Stimulated activated CD8-positive, alpha-beta memory T cell treated with anti-CD3 and anti-CD28 coated beads, Interleukin-12 subunit alpha, Interleukin-12 subunit beta, amount 100 ng/mL, for 24 hours (primary cell): ENCODE measurements around the gene WASHC4.
"Not testable (repeated sequence)": the region's sequence is repeated elsewhere in the genome, so short reads cannot be mapped to it uniquely, and the experiment has no call there.

Experiments
- DNase-seq: peaks from one replicate; pipeline ENCODE4 v3.0.0-alpha.2; 2020; ENCODE audit errors: extremely low read depth

The WASHC4 gene

DNA sequence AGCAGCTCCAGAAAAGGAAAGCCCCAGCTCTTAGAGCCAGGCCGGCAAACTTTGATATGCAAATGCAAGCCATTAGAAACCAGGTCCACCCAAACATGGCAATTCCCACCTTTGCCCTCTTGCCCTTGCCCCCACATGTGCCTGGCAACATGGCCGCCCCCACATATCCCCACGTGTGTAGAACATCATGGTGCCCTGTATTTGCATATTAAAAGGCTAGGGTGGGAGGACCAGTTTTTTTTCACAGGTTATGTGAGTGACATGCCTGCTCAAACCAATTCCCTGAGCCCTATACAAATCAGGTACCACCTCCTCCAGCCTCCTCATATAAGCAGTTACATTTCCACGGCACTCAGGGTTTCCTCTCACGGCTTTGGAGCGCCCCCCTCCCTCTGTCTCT is 17.2 kb upstream of the WASHC4 start:
- DNase-seq = no peak

DNA sequence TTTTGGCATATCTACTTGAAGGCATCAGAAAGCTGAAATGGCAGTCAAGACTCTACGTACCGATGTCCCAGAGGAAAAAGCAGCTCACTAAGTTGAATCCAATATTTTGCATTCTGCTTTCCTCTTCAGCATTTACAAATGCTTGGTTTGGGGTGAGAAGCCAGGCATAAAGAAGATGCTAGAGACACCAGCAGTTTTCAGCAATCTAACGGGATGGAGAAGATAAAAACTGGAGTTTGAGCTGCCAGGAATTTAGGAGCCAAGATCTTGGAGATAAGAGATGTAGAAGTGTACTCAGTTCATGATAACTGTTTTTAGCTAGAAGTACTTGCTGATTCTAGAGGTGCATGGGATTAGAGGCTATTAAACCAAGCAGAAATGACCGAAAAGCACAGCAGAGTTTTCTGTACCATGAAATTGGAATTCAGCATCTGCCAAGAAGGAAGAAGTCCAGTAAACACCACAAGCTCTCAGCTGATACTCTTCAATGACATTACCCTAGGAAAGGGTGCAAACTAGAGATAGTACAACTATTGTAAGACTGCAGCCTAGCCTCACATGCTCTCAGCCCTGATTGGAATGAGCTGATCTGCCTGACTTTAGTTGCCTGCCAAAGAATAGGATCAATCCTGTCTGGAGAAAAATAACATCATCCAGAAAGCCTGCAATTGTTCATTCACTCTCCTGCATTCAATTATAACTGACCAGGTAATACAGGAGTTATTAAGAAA is 15.9 kb upstream of the WASHC4 start:
- DNase-seq = no peak

DNA sequence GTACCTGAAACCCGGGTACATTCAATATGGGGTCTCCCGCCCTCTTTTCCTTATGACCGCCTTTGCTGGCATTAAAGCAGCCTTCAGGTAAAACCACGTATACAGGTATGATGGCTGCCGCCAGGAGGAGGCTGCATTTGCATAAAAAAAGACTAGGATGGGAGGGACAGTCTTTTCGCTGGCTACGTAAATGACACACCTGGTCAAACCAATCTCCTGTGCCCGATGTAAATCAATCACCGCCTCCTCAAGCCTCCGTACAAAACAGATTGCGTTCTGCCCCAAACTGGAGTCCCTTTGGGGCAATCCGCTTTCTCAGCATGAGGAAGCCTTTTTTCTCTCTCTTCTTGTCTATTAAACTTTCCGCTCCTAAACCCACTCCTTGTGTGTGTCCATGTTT is 15.2 kb upstream of the WASHC4 start:
- DNase-seq = no peak

DNA sequence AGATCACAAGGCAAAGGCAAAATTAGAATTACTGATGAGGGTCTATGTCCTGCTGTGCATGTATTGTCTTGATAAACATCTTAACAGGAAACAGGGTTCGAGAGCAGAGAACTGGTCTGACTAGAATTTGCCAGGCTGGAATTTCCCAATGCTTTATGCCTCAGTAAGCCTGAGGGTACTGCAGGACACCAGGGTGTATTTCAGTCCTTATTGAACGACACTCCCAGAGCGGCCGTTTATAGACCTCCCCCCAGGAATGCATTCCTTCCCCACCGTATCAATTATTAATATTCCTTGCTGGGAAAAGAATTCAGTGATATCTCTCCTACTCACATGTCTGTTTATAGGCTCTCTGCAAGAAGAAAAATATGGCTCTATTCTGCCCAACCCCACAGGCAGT is 12.2 kb upstream of the WASHC4 start:
- DNase-seq = not testable (repeated sequence)

DNA sequence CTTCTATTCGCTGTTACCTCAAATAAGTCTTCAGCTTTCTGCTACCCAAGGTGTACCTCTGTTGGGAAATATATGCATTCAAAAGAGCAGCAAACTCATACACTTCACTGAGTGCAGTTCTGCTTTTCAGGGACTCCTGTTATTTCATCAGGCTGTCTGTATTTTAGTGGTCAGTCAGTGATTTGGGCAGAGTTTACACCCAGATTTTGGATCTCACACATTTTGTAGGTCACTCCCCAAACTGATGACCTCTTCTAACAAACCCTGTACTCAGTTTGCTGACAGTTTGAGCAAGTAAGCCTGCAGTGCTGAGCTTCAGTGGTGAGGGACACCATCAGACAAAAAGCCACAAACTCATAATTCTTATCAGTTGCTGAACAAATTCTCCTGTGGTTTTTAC is 8.2 kb upstream of the WASHC4 start:
- DNase-seq = no peak

DNA sequence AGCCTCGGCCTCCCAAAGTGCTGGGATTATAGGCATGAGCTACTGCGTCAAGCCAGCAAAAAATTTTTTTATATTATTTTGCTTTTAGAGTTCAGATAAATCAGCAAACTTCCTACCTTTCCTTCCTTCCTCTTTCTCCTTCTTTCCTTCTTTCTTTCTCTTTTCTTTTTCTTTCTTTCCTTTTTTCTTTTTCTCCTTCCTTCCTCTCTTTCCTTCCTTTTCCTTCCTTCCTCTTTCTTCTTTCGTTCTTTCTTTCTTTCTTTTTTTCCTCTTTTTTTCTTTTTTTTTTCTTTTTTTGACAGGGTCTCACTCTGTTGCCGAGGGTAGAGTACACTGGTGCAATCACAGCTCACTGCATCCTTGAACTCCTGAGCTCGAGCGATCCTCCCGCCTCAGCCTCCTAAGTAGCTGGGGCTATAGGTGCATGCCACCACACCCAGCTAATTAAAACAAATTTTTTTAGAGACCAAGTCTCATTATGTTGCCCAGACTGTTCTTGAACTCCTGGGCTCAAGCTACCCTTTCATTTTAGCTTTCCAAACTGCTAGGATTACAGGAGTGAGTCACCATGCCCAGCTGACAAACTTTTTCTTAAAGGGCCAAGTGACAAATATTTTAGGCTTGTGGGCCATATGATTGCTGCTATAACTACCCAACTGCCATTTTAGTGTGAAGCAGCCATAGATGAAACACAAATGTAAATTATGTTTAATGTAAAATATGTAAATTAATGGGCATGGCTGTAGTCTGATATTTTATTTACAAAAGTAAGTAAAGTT is 7.1 kb upstream of the WASHC4 start:
- no peak for DNase-seq

DNA sequence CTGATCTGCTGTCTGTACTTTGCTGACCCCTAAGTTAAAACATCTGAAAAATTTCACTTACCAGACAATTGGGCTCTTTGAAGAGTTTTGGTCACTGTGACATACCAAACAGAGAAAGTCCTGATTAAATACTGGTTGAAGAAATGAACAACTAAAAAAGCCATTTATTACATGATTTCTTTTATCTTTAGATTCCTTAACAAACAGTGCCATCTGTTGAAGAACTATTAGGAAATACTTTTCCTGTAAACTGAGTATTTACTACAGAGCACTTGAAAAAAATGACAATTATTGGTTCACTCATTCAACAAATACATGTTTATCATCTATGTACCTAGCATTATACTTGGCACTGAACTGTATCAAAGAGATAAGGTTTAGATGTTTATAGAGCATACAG is 6.5 kb upstream of the WASHC4 start:
- no peak for DNase-seq

DNA sequence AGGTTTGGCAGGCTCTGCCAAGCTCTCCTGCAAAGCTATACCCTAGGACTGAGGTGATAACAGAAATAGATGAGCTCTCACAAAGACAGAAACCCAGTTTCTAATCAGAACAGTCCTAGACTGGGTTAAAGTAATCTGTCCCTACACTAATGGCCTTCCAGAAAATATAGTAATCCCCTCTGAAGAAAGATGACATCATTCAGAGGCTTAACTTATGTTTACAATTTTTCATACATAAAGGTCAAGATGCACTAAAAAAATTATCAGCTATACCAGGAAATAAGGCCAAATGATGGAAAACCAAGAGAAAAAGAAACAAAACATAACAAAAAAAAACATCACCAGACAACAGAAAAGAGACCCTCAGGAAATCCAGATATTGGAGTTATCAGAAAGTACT is 4.9 kb upstream of the WASHC4 start:
- DNase-seq = no peak

DNA sequence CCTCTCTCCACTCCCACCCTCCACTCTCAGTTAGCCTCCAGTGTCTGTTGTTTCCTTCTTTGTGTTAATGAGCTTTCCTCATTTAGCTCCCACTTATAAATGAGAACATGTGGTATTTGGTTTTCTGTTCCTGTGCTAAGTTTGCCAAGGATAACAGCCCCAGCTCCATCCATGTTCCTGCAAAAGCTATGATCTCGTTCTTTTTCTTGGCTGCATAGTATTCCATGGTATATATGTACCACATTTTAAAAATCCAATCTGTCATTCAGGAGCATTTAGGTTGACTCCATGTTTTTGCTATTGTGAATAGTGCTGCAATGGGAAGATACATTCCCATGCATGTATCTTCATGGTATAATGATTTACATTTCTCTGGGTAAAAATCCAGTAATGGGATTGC is 2.8 kb upstream of the WASHC4 start:
- no peak for DNase-seq

DNA sequence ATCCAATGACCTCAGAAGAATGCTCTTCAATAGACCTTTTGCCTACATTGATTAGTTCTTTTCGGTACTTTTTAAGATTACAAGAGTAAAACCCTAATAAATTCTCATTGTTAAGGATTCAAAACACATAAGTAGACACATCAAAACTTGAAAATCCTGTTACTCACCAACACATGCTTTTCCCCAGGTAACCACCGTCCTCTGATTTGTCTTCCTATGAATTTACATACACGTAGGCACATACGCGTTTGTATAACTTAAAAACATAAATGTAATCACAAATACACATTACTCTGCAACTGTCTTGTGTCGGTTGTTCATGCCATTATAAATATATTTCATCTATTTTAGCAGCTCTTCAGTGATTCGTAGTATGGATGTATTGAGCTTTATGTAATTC is 910 bp upstream of the WASHC4 start:
- DNase-seq = no peak

DNA sequence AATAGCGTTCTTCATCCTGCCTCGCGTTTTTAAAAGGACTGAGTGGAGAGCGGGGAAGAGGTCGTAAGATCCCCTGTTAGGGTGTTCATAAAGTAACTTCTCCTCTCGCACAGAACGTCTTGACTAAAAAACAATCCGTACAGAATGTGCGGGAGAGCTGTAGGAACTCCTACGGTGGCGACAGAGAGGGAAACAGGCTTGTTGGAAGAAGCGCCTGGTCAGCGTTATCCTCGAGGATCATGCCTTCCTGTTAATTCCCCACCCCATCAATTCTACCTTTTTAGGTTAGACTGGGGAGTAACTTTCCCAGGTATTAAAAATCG is 399 bp upstream of the WASHC4 start:
- no peak for DNase-seq

DNA sequence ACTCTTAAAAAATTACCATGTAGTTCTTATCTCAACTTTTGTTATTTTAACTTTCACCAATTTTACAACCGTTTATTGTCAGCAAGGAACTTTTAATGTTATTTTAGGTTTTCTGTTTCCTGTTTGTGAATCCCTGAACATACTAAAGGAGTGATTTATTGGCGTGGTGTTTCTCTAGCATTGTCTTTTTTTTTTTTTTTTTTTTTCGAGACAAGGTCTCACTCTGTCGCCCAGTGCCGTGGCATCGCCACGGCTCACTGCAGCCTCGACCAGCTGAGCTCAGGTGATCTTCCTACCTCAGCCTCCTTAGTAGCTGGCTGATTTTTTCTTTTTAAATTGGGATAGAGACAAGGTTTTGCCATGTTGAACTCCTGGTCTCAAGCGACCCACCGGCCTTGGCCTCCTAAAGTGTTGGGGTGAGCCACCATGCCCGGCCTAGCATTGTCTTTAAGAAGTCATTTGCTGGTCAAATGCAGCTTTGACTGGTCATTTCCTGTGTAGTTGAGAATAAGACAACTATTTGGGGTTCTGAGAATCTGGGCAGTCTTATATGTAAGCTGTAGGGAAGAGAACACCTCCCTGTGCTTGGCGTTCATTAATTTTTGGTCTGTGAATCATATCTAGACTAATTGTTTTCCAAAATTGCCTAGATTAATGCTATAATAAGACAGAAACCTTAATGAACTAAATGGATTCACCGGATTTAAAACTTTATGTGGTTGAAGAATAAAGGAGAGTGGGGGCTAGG is 2.1 kb downstream of the WASHC4 start:
- DNase-seq = no peak

DNA sequence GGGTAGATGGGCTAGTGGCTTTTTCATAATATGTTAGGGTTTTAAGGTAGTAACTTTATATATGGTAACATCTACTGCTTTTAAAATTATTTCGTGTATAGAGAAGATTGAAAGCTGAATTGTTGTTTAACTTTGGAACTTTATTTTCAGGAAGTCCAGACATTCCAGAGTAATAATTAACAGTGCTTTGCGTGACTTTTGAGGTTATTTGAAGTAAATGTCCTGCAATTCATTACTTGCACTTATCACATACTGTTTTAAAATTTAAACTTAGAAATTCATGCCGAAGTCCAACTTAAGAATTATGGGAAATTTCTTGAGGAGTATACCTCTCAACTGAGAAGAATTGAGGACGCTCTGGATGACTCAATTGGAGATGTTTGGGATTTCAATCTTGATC is 3.3 kb downstream of the WASHC4 start:
- no peak for DNase-seq

DNA sequence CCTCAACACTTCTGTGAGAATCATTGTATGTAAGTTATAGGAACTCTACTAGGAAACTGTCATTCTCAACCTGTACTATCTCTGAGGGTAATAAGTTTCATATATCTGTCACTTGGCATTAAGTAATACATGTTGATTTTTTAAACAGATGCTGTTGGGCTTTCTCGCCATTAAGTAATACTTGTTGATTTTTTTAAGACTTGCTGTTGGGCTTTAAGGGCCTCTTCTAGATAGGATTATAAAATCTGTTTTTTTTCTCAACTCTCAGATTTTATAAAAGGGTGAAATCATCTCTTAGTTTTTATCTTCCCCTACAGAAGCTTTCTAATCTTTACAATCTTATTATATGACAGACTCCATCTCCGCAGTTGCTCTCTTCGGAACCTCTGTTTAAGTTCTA is 5.6 kb downstream of the WASHC4 start:
- no peak for DNase-seq

DNA sequence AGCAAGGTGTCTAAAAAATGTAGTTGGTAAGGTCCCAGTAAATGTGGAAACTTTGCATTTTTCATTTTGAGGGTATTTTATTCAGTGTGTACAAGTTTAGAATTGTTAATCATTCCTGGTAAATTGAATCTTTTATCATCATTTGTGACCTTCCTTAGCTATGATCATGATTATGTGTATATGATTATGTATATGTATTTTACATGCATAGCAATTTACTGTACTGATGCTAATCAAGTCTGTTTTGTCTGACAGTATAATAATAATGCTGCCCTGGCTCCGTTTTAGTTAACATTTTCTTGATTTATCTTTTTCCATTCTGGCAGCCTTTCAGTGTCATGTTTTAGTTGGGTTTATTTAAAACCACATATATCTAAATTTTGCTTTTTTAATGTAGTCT is 9.4 kb downstream of the WASHC4 start:
- DNase-seq = no peak

DNA sequence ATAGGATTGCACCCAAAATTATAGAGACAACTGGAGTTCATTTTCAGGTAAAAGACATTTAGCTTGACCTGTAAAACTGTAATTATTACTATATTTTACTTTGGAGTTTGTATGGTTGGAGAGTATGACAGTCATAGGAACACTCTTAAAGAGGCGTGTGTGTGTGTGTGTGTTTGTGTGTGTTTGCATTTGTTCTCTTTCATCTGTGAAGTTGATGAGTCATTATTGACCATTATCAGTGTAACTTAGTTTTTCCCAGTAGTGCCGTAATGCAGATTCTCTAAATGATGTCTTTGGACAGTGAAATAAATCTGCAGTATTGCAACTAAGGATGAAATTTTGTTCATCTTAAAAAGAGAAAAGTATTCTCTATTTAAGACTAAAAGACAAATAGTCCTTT is 13.0 kb downstream of the WASHC4 start:
- DNase-seq = no peak

DNA sequence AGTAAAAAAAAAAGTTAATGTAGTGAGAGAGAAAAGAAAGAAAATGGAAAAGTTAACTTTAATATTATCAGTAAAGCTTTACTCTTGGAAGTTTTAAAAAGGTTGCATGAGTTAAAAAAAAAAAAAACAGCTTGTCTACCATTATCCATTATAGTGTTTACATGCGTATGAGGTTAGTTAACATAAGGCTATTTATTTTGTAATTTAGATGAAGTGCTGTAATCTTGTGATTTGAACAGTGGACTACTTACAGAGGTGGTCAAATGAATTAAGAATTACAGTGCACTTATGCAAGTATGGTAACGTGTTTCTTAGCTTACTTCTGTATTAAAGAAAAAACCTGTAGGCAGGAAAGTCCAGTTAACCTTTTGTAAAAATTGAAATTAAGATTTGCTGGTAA is 30.7 kb downstream of the WASHC4 start:
- DNase-seq = no peak

DNA sequence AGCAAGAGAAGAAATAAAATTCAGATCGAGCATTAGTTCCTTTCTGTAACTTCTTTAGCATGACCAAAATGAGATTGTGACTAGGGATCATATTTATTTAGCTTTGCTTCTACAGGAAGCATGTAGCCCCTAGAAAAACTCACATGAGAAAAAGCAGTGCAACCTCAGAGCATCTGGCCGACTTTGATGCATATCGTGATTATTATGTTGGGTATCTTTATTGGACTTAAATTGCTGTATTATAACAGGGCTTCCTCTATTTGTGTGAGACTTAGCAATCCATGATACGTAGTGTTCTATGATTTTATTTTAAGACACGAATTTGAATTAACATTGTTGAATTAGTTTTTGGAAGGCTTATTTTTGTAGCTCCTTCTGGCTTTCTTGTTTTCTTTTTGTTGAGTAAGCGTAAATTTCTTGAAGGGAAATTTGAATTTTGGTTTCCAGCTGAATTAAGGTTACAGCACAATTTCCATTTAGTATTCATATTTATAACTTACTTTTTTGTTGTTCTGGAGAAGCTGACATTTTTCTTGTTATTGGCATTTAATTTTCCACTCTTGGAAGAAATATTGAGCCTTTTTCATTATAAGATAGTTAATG is 33.9 kb downstream of the WASHC4 start:
- no peak for DNase-seq

DNA sequence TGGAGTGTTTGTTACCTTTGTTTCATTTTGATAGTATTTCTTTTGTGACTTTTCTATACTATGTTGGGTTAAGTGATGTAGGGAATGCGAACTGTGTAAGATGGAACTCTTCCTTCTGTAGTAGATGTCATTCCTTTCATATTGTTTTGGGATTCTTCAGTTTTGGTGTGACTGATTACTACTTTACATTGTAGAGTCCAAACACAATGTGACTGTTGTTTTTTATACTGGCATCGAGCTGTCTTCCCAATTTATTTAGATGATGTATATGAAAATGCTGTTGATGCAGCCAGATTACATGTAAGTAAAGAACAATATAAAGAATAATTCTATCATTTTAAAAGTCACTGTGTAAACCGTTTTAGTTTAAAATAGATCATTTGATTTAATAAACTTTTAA is 34.7 kb downstream of the WASHC4 start:
- no peak for DNase-seq

DNA sequence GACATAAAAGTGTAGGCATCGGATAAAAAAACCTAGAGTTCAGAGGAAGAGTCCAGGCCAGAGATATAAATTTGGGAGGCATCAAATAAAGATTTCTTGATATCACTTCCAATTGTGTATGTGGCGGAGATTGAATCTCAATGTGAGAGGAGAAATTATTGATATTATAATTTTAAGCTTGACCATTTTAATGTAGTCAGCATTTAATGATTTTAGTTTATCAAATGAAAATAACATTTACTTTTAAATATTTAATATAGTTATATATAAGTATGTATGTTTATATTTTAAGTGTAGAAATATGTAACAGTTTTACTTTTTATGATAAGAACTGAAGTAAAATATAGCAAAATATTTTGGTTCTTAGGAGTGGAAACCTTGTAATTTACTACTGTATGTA is 48.7 kb downstream of the WASHC4 start:
- no peak for DNase-seq

DNA sequence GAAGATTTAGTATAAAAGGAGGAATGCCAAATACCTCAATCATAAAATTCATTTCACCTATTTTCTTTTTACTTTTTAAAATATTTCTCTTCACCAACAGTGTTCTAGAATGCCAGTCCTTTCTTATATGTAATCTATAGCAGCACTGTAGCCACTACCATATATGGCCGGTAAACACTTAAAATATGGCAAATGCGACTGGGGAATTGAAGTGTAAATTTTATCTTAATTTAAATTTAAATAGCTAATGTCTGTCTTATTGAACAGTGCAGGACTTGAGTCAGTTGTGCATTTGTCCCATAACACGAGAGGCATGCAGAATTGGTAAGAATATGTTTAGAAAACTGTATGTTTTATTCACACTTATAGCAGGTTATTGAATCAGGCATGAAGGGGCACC is 50.1 kb downstream of the WASHC4 start:
- DNase-seq = no peak

DNA sequence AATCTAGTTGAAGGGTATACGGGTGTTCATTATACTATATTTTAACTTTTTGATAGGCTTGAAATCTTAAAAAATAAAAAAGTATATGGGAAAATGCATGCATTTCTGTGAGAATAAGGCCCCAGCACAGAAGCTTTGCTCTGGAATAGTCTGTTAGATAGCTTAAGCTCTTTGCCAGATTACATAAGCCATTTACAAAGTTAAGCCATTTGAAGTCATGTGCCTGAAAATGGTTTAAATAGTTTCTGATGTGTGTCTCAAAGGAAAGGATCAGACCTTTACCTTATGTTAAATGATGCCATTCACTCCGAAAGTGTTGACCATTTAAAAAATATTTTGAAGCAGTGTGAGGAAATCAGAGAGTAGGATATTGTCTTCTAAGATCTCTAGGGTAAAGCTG is 51.3 kb downstream of the WASHC4 start:
- DNase-seq = no peak

DNA sequence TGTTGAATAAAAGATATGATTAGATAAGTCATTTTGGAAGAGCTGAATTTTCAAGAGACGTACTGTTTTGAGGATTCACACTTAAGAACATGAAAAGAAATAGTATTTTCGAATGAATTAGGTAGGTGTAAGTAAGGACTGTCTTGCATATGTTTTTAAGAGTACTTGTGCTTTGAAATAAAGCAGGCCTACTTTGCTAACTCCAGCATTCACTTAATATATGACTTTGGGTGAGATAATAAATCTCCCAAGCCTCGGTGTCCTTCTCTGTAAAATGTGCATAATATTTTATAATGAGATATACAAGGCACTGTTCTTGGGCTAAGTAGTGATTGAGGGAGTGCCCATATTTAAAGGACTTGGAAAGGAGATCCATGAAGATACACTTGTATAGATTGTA is 54.6 kb downstream of the WASHC4 start:
- DNase-seq = no peak
